HCT116 (cell line): ENCODE data around the gene DENND5B. TPM values are rescaled to one million over a fixed set of nuclear protein-coding genes. Genes with fewer than 3 reads are reported as not detected.

ENCODE experiments used
- ATAC-seq: fragments of 200-7000 bp; cut with Tn5 transposase; 2 replicates; pipeline ENCODE4 v1.9.1; 2020; ENCODE audit warnings: mild to moderate bottlenecking, moderate library complexity
- BruUV-seq: library from RNA; stranded (reverse); fragments of 400-500 nt; replicated peaks from 2 replicates; lab custom pipeline; 2021; lab: Mats Ljungman, UMichigan
- CTCF ChIA-PET: fragments of 300-600 bp; sonication (Branson Sonifier 250); formaldehyde crosslinking; loops from one replicate; lab custom pipeline; 2021; ENCODE audit warnings: antibody characterized with exemption; lab: Charles Lee
- POLR2A ChIA-PET: fragments of 300-600, 350-600 bp; sonication (Branson Sonifier 250); formaldehyde crosslinking; loops from one replicate; lab custom pipeline; 2021; ENCODE audit warnings: antibody characterized with exemption; lab: Charles Lee
- RAD21 ChIA-PET, 2 experiments: fragments of 300-600 bp; sonication (Branson Sonifier 250); formaldehyde crosslinking; loops; one replicate each; lab custom pipeline; 2023; ENCODE audit warnings: low total read pairs in 2 of 2; ENCODE audit not compliant: uncharacterized antibody in 2 of 2, unreplicated experiment in 2 of 2, low non-redundant PET in 1 of 2; lab: Charles Lee
- DNase-seq: peaks from one replicate; pipeline ENCODE4 v3.0.0-alpha.2; 2010; ENCODE audit warnings: low read depth, low spot score
- H2AFZ ChIP-seq: fragments of 200-600 bp; shearing (Covaris generic), sonication (generic); 2 replicates; pipeline ENCODE4 v1.6.1; 2017; ENCODE audit warnings: low read depth, mixed run types, mixed read lengths, antibody characterized with exemption, low read length; ENCODE audit not compliant: poor library complexity, severe bottlenecking
- H3K27ac ChIP-seq: 2 replicates; pipeline ENCODE4 v1.5.1; 2012; ENCODE audit warnings: low read depth, low read length
- H3K27me3 ChIP-seq: fragments of 200-600 bp; sonication (generic); 2 replicates; pipeline ENCODE4 v1.6.1; 2016; ENCODE audit warnings: mixed run types, low read length, mixed read lengths; ENCODE audit not compliant: insufficient read depth
- H3K36me3 ChIP-seq, 2 experiments: fragments of 200-500 bp in 1 of 2; fragments of 200-600 bp in 1 of 2; sonication (Bioruptor generic) in 1 of 2; sonication (generic) in 1 of 2; 2 replicates each; pipeline versions ENCODE4 v1.5.1 to v1.6.1; 2014 to 2016; ENCODE audit warnings: low read length in 2 of 2, inconsistent platforms in 1 of 2, mixed read lengths in 1 of 2, mixed run types in 1 of 2; ENCODE audit not compliant: insufficient read depth in 2 of 2, control insufficient read depth in 1 of 2
- H3K4me1 ChIP-seq, 2 experiments: fragments of 200-600 bp in 1 of 2; sonication (generic) in 1 of 2; 2 replicates each; pipeline versions ENCODE4 v1.5.1 to v1.6.1; 2012 to 2017; ENCODE audit warnings: low read length in 2 of 2, inconsistent platforms in 1 of 2, mild to moderate bottlenecking in 1 of 2, mixed read lengths in 1 of 2, mixed run types in 1 of 2, moderate library complexity in 1 of 2; ENCODE audit not compliant: insufficient read depth in 2 of 2, control insufficient read depth in 1 of 2
- H3K4me2 ChIP-seq: fragments of 200-600 bp; sonication (generic); 2 replicates; pipeline ENCODE4 v1.6.1; 2017; ENCODE audit warnings: mixed run types, low read length, mixed read lengths
- H3K4me3 ChIP-seq, 2 experiments: fragments of 200-600 bp in 1 of 2; sonication (generic) in 1 of 2; replicated peaks in 1 of 2; 2 replicates each; pipeline ENCODE4 v1.5.1; 2011 to 2016; ENCODE audit warnings: low read length in 2 of 2, control low read depth in 1 of 2, low read depth in 1 of 2, mild to moderate bottlenecking in 1 of 2, mixed read lengths in 1 of 2, mixed run types in 1 of 2
- H3K79me2 ChIP-seq: fragments of 200-600 bp; sonication (generic); 2 replicates; pipeline ENCODE4 v1.6.1; 2017; ENCODE audit warnings: mild to moderate bottlenecking, mixed run types, low read length, moderate library complexity, mixed read lengths; ENCODE audit not compliant: insufficient read depth
- H3K9ac ChIP-seq: fragments of 200-600 bp; sonication (generic); 2 replicates; pipeline ENCODE4 v1.6.1; 2016; ENCODE audit warnings: low read length, mixed read lengths
- H3K9me2 ChIP-seq: fragments of 200-600 bp; sonication (generic), shearing (Covaris generic); 2 replicates; pipeline ENCODE4 v1.6.1; 2017; ENCODE audit warnings: mixed run types, mild to moderate bottlenecking, moderate library complexity; ENCODE audit not compliant: insufficient read depth
- H3K9me3 ChIP-seq, 2 experiments: fragments of 200-500 bp in 1 of 2; fragments of 200-600 bp in 1 of 2; sonication (Bioruptor generic) in 1 of 2; sonication (generic) in 1 of 2; 2 replicates each; pipeline ENCODE4 v1.6.1; 2014 to 2017; ENCODE audit warnings: low read length in 2 of 2, mixed read lengths in 2 of 2, inconsistent platforms in 1 of 2, low read depth in 1 of 2, mild to moderate bottlenecking in 1 of 2, mixed run types in 1 of 2, moderate library complexity in 1 of 2; ENCODE audit not compliant: control insufficient read depth in 1 of 2, insufficient read depth in 1 of 2
- H4K20me1 ChIP-seq: fragments of 200-600 bp; sonication (generic), shearing (Covaris generic); 2 replicates; pipeline ENCODE4 v1.6.1; 2017; ENCODE audit warnings: mixed run types, mild to moderate bottlenecking, moderate library complexity; ENCODE audit not compliant: insufficient read depth
- ATF3 ChIP-seq: IDR thresholded peaks from 2 replicates; pipeline ENCODE4 v1.6.1; 2012
- CBX3 ChIP-seq: IDR thresholded peaks from 2 replicates; pipeline ENCODE4 v1.6.1; 2012; ENCODE audit warnings: low read depth
- EGR1 ChIP-seq: IDR thresholded peaks from 2 replicates; pipeline ENCODE4 v1.6.1; 2012; ENCODE audit warnings: low read depth
- EZH2 ChIP-seq: fragments of 200-600 bp; sonication (generic); IDR thresholded peaks from 2 replicates; pipeline ENCODE4 v1.6.1; 2017; ENCODE audit warnings: antibody characterized with exemption, mixed run types
- EZH2phosphoT487 ChIP-seq: fragments of 200-600 bp; IDR thresholded peaks from 2 replicates; pipeline ENCODE4 v1.6.1; 2018; ENCODE audit warnings: antibody characterized with exemption, borderline replicate concordance
- FOSL1 ChIP-seq: IDR thresholded peaks from 2 replicates; pipeline ENCODE4 v1.6.1; 2012; ENCODE audit warnings: low read depth
- JUND ChIP-seq: IDR thresholded peaks from 2 replicates; pipeline ENCODE4 v1.6.1; 2012
- POLR2AphosphoS5 ChIP-seq: IDR thresholded peaks from 2 replicates; pipeline ENCODE4 v1.6.1; 2011; ENCODE audit warnings: mild to moderate bottlenecking, low read depth, low read length, moderate library complexity
- RAD21 ChIP-seq: IDR thresholded peaks from 2 replicates; pipeline ENCODE4 v1.6.1; 2012; ENCODE audit warnings: low read depth, mild to moderate bottlenecking
- REST ChIP-seq: IDR thresholded peaks from 2 replicates; pipeline ENCODE4 v1.6.1; 2012; ENCODE audit warnings: low read depth
- SIN3A ChIP-seq: IDR thresholded peaks from 2 replicates; pipeline ENCODE4 v1.6.1; 2012; ENCODE audit warnings: low read depth
- SRF ChIP-seq: IDR thresholded peaks from 2 replicates; pipeline ENCODE4 v1.6.1; 2012; ENCODE audit warnings: low read depth
- TCF7L2 ChIP-seq: IDR thresholded peaks from 2 replicates; pipeline ENCODE4 v1.7.0; 2011; ENCODE audit warnings: borderline replicate concordance, inconsistent platforms; ENCODE audit not compliant: insufficient read depth, insufficient read length; ENCODE audit errors: extremely low read depth
- YY1 ChIP-seq: IDR thresholded peaks from 2 replicates; pipeline ENCODE4 v1.6.1; 2011; ENCODE audit warnings: low read length, low read depth, moderate library complexity, mild to moderate bottlenecking; ENCODE audit not compliant: insufficient replicate concordance; ENCODE audit errors: extremely low read depth
- ZBTB33 ChIP-seq: IDR thresholded peaks from 2 replicates; pipeline ENCODE4 v1.6.1; 2011; ENCODE audit warnings: mild to moderate bottlenecking, low read length, moderate library complexity; ENCODE audit not compliant: insufficient replicate concordance; ENCODE audit errors: extremely low read depth
- ZFX ChIP-seq: fragments of 450-650 bp; IDR thresholded peaks from 2 replicates; pipeline ENCODE4 v1.6.1; 2017
- ZNF274 ChIP-seq: fragments of 200-500 bp; sonication (Bioruptor generic); IDR thresholded peaks from 2 replicates; pipeline ENCODE4 v1.6.1; 2014; ENCODE audit warnings: mild to moderate bottlenecking, low read depth, low read length, inconsistent platforms
- intact Hi-C: fragments of 100-400 bp; cut with micrococcal nuclease; formaldehyde crosslinking; loops from 2 replicates; pipeline ENCODE4 v1.10.0; 2022
- total RNA-seq: library from RNA; stranded (reverse); gene quantifications from one replicate; pipeline ENCODE4 v1.2.1, GENCODE V29; 2021; ENCODE audit not compliant: unreplicated experiment
- TF ChIP-seq, protein P1 (sequence below), 3 experiments: fragments of 200-600 bp in 1 of 3; sonication (generic) in 1 of 3; IDR thresholded peaks in 2 of 3; conservative IDR thresholded peaks in 1 of 3; 2 replicates each; pipeline ENCODE4 v1.5.1; 2012 to 2017; ENCODE audit warnings: low read depth in 2 of 3, low read length in 2 of 3, antibody characterized with exemption in 1 of 3, borderline replicate concordance in 1 of 3, control low read depth in 1 of 3, mild to moderate bottlenecking in 1 of 3, mixed read lengths in 1 of 3, mixed run types in 1 of 3, moderate library complexity in 1 of 3; ENCODE audit not compliant: insufficient read depth in 1 of 3

The DENND5B gene
- total RNA-seq, 1 experiment from 2014 or later = 19.2 TPM

DNA sequence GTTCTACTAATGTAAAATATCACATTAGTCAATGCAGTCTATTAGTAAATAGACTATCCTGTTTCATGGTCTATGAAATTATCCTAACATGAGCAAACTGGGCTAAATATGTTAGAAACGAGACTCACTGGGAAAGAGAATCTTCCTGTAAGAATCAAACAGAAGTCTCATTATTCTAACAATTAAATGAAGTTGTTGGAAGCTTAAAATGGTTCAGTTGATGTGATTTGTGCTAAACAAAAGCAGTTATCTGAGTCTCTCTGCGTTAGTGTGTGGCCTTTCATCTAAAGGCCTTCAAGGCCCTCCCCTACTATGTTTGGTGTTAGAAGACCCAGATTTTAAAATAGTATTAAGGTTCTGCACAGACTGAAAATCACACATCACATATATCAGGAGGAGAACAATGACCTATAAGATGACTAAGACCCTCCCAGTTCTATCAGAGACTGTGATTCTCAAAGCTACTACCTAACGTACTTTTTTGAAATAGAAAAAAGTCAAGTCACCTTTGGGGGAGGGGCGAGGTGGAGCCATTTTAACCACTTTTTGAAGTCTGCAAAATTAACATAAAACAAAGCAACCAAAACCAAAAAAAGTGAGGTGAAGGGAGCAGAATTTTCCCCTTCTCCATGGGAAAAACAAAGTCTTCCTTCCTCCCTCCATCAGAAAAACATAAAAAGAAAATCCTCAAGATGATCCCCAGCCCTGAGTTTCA is 82.3 kb downstream of the DENND5B start:
- no peak overlapping the region for H3K4me2 ChIP-seq
- H3K4me1 ChIP-seq = peaks cover 16 to 22% of the 10 kb centered on the region in 2 experiments
- peaks cover 18% of the 10 kb centered on the region for H3K79me2 ChIP-seq
- no peak overlapping the region for H3K4me3 ChIP-seq
- no peak overlapping the region for H2AFZ ChIP-seq
- intact Hi-C loops = no loop called here
- no peaks in the 10 kb centered on the region for H3K27me3 ChIP-seq
- H3K9me3 ChIP-seq = peaks cover 0 to 9% of the 10 kb centered on the region in 2 experiments; a peak in 1 of 4 replicates
- TF ChIP-seq ZBTB33 (no peak), EZH2 (no peak), POLR2AphosphoS5 (no peak), SIN3A (no peak), ZFX (no peak), EZH2phosphoT487 (no peak), TCF7L2 (no peak), EGR1 (no peak), RAD21 (no peak), CBX3 (no peak), ATF3 (no peak), FOSL1 (no peak), ZNF274 (no peak), JUND (no peak), REST (no peak), SRF (no peak), YY1 (no peak)
- TF ChIP-seq, protein P1, sequence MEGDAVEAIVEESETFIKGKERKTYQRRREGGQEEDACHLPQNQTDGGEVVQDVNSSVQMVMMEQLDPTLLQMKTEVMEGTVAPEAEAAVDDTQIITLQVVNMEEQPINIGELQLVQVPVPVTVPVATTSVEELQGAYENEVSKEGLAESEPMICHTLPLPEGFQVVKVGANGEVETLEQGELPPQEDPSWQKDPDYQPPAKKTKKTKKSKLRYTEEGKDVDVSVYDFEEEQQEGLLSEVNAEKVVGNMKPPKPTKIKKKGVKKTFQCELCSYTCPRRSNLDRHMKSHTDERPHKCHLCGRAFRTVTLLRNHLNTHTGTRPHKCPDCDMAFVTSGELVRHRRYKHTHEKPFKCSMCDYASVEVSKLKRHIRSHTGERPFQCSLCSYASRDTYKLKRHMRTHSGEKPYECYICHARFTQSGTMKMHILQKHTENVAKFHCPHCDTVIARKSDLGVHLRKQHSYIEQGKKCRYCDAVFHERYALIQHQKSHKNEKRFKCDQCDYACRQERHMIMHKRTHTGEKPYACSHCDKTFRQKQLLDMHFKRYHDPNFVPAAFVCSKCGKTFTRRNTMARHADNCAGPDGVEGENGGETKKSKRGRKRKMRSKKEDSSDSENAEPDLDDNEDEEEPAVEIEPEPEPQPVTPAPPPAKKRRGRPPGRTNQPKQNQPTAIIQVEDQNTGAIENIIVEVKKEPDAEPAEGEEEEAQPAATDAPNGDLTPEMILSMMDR (IDR thresholded peaks at IDR 0.05 in 2 of 3, conservative IDR thresholded peaks at IDR 0.05 in 1 of 3; ENCODE audit: borderline replicate concordance in 1 of 3, insufficient read depth in 1 of 3, low read depth in 2 of 3, low read length in 2 of 3) = no peak
- TF ChIP-seq, all 23 proteins: peak for 0
- peak overlapping the region; percentile 35; the same call in 1 of the 2 replicates for H3K27ac ChIP-seq
- H3K9me2 ChIP-seq = no peaks in the 10 kb centered on the region
- H3K36me3 ChIP-seq = no peaks in the 10 kb centered on the region
- no TSS peak for BruUV-seq
- ATAC-seq (no peak), DNase-seq (no peak)
- ChIA-PET POLR2A (interaction anchor here (1.0 kb wide), 1 partner anchor 10 kb away, joined by 3 read pairs; no protein-coding TSS in a partner anchor), RAD21 (no interaction called here), CTCF (no interaction called here)
- H4K20me1 ChIP-seq = no peaks in the 10 kb centered on the region
- H3K9ac ChIP-seq = no peak overlapping the region
